ENCODE results near the gene LRRC45. TPM values are rescaled to one million over a fixed set of nuclear protein-coding genes. Genes with fewer than 3 reads are reported as not detected.

Gene LRRC45
- total RNA-seq, 1 donor: 13.4 TPM

- TF ChIP-seq CTCF (IDR thresholded peaks at IDR 0.05; ENCODE audit: insufficient read depth, low read depth, low read length): no peak
- DNase-seq (ENCODE audit: low read depth): no peak
- H3K4me3 ChIP-seq (ENCODE audit: low read depth, low read length): no peak overlapping the region
These were observed 23.5 kb upstream of the LRRC45 start for GRCh38 chr17:81999587-81999975.

GRCh38 chr17:81999976-82000802, 22.9 kb upstream of the LRRC45 start:
- no peak for DNase-seq (ENCODE audit: low read depth)
- H3K4me3 ChIP-seq (ENCODE audit: low read depth, low read length): no peak overlapping the region
- no peak for TF ChIP-seq CTCF (IDR thresholded peaks at IDR 0.05; ENCODE audit: insufficient read depth, low read depth, low read length)

GRCh38 chr17:82000803-82001570, 22.1 kb upstream of the LRRC45 start:
- no peak for DNase-seq (ENCODE audit: low read depth)
- no peak for TF ChIP-seq CTCF (IDR thresholded peaks at IDR 0.05; ENCODE audit: insufficient read depth, low read depth, low read length)
- H3K4me3 ChIP-seq (ENCODE audit: low read depth, low read length): no peak overlapping the region

GRCh38 chr17:82001571-82002056, 21.5 kb upstream of the LRRC45 start:
- TF ChIP-seq CTCF (IDR thresholded peaks at IDR 0.05; ENCODE audit: insufficient read depth, low read depth, low read length): no peak
- no peak for DNase-seq (ENCODE audit: low read depth)
- no peak overlapping the region for H3K4me3 ChIP-seq (ENCODE audit: low read depth, low read length)

- no peak for TF ChIP-seq CTCF (IDR thresholded peaks at IDR 0.05; ENCODE audit: insufficient read depth, low read depth, low read length)
- peak; percentile 95 for DNase-seq (ENCODE audit: low read depth)
- no peak overlapping the region for H3K4me3 ChIP-seq (ENCODE audit: low read depth, low read length)
These were observed 19.4 kb upstream of the LRRC45 start for GRCh38 chr17:82003411-82004381.
